Stomach (tissue), 4 donors: ENCODE data around the gene MKRN3.

Experiments
- EP300 ChIP-seq: sonication (generic); formaldehyde crosslinking; IDR thresholded peaks from one replicate; pipeline ENCODE4 v1.6.1; 2017; ENCODE audit warnings: antibody characterized with exemption
- POLR2A ChIP-seq, 4 donors: fragments of 450-650 bp; IDR thresholded peaks; one replicate each; pipeline ENCODE4 v1.6.1; 2016; ENCODE audit warnings: antibody characterized with exemption in 4 of 4, control low read depth in 2 of 4, mild to moderate bottlenecking in 1 of 4, moderate library complexity in 1 of 4
- POLR2AphosphoS5 ChIP-seq, 3 donors: sonication (generic); formaldehyde crosslinking; IDR thresholded peaks; one replicate each; pipeline ENCODE4 v1.6.1; 2016; ENCODE audit warnings: antibody characterized with exemption in 3 of 3
- TF ChIP-seq, protein P1 (sequence below), 7 experiments: fragments of 450-650 bp in 4 of 7; fragments of 200-600 bp in 3 of 7; sonication (generic) in 3 of 7; IDR thresholded peaks; one replicate each; pipeline ENCODE4 v1.5.1; 2016 to 2019; ENCODE audit warnings: antibody characterized with exemption in 7 of 7, control low read depth in 2 of 7, mild to moderate bottlenecking in 1 of 7

DNA sequence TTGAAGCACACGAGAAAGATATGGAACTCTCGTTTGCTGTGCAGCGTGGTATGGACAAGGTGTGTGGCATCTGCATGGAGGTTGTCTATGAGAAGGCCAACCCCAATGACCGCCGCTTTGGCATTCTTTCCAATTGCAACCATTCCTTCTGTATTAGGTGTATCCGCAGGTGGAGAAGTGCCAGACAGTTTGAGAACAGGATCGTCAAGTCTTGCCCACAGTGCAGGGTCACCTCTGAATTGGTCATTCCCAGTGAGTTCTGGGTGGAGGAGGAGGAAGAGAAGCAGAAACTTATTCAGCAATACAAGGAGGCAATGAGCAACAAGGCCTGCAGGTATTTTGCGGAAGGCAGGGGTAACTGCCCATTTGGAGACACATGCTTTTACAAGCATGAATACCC is 1.2 kb downstream of the MKRN3 start:
- TF ChIP-seq POLR2A (IDR thresholded peaks at IDR 0.05) (no peak), POLR2AphosphoS5 (IDR thresholded peaks at IDR 0.05) (no peak), EP300 (no peak)
- TF ChIP-seq, protein P1, sequence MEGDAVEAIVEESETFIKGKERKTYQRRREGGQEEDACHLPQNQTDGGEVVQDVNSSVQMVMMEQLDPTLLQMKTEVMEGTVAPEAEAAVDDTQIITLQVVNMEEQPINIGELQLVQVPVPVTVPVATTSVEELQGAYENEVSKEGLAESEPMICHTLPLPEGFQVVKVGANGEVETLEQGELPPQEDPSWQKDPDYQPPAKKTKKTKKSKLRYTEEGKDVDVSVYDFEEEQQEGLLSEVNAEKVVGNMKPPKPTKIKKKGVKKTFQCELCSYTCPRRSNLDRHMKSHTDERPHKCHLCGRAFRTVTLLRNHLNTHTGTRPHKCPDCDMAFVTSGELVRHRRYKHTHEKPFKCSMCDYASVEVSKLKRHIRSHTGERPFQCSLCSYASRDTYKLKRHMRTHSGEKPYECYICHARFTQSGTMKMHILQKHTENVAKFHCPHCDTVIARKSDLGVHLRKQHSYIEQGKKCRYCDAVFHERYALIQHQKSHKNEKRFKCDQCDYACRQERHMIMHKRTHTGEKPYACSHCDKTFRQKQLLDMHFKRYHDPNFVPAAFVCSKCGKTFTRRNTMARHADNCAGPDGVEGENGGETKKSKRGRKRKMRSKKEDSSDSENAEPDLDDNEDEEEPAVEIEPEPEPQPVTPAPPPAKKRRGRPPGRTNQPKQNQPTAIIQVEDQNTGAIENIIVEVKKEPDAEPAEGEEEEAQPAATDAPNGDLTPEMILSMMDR (IDR thresholded peaks at IDR 0.05), result no peak
